PC-9 (cell line): ENCODE measurements around the gene MOBP.

Experiments
- EZH2 ChIP-seq: fragments of 200-600 bp; sonication (generic); IDR thresholded peaks from 2 replicates; pipeline ENCODE4 v1.8.0; 2017; ENCODE audit warnings: antibody characterized with exemption, low read depth
- TF ChIP-seq, protein P1 (sequence below): fragments of 200-600 bp; sonication (generic); conservative IDR thresholded peaks from 2 replicates; pipeline ENCODE4 v1.6.1; 2017; ENCODE audit warnings: mixed run types, antibody characterized with exemption, mild to moderate bottlenecking, moderate library complexity

- TF ChIP-seq, protein P1, sequence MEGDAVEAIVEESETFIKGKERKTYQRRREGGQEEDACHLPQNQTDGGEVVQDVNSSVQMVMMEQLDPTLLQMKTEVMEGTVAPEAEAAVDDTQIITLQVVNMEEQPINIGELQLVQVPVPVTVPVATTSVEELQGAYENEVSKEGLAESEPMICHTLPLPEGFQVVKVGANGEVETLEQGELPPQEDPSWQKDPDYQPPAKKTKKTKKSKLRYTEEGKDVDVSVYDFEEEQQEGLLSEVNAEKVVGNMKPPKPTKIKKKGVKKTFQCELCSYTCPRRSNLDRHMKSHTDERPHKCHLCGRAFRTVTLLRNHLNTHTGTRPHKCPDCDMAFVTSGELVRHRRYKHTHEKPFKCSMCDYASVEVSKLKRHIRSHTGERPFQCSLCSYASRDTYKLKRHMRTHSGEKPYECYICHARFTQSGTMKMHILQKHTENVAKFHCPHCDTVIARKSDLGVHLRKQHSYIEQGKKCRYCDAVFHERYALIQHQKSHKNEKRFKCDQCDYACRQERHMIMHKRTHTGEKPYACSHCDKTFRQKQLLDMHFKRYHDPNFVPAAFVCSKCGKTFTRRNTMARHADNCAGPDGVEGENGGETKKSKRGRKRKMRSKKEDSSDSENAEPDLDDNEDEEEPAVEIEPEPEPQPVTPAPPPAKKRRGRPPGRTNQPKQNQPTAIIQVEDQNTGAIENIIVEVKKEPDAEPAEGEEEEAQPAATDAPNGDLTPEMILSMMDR = no peak
- no peak for TF ChIP-seq EZH2
Observed at GRCh38 chr3:39499651-39500273, 32.3 kb downstream of the MOBP start.
